ENCODE results near the gene IL1R2. TPM values are rescaled to one million over a fixed set of nuclear protein-coding genes. Genes with fewer than 3 reads are reported as not detected.

Gene IL1R2
- total and polyA plus RNA-seq, 2 donors from 2014 or later, result 11.2 to 20.0 TPM

DNA sequence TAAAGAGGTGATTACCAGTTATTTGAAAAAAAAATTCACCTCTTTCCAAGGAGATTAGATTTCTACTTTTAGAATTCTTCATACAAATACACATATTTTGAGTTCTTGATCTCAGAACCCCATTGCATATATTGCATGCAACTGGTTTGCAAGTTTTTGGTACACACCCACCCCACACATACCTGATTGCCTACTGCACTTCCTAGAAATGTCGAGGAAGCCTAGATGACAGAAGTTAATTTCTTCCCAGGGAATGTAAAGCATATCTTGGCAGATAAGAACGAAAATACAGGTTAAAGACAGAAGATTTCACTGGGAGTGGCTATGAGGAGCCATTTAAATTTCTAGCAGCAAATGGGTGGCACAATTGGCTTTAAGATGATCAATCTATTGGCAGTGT, 83.7 kb downstream of the IL1R2 start:
- DNase-seq (no peak), FAIRE-seq (no peak)
- TF ChIP-seq, protein P1, sequence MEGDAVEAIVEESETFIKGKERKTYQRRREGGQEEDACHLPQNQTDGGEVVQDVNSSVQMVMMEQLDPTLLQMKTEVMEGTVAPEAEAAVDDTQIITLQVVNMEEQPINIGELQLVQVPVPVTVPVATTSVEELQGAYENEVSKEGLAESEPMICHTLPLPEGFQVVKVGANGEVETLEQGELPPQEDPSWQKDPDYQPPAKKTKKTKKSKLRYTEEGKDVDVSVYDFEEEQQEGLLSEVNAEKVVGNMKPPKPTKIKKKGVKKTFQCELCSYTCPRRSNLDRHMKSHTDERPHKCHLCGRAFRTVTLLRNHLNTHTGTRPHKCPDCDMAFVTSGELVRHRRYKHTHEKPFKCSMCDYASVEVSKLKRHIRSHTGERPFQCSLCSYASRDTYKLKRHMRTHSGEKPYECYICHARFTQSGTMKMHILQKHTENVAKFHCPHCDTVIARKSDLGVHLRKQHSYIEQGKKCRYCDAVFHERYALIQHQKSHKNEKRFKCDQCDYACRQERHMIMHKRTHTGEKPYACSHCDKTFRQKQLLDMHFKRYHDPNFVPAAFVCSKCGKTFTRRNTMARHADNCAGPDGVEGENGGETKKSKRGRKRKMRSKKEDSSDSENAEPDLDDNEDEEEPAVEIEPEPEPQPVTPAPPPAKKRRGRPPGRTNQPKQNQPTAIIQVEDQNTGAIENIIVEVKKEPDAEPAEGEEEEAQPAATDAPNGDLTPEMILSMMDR (IDR thresholded peaks at IDR 0.05; ENCODE audit: borderline replicate concordance, extremely low read depth, insufficient read depth), result no peak
- Histone ChIP-seq H3K4me1 (ENCODE audit: control insufficient read depth in 2 of 3, insufficient read depth in 2 of 3, low read depth in 1 of 3, low read length in 3 of 3) (peaks cover 0 to 2% (median 0%) of the 10 kb centered on the region in 3 donors), H3K4me3 (ENCODE audit: low read length in 3 of 3) (no peak overlapping the region), H3K9me3 (ENCODE audit: control insufficient read depth in 2 of 3, insufficient read depth in 1 of 3, low read length in 3 of 3) (no peaks in the 10 kb centered on the region), H3K36me3 (ENCODE audit: control insufficient read depth in 2 of 3, insufficient read depth in 3 of 3, low read length in 3 of 3) (no peaks in the 10 kb centered on the region), H3K9ac (ENCODE audit: low read length in 3 of 3) (no peak overlapping the region), H3K27me3 (ENCODE audit: control insufficient read depth, insufficient read depth, low read length) (no peaks in the 10 kb centered on the region), H3K27ac (ENCODE audit: low read depth in 2 of 2, low read length in 2 of 2) (no peak overlapping the region)
- intact Hi-C loops (cut with DNase I), result no loop called here

DNA sequence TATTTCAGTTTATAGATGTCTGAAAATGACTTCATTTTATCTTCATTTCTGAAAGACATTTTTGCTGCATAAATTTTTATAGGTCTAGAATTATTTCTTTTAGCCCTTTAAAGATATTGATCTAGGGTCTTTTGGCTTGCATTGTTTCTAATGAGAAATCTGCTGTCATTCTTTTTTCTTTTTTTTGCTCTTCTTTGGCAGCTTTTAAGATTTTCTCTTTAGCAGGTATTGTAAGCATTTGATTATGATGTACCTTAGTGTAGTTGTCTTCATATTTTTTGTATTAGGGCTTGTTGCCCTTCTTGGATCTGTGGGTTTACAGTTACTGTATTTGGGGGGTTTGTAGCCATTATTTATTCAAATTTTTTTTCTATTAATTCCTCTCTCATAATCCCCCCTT, 84.8 kb downstream of the IL1R2 start:
- H3K9ac ChIP-seq (ENCODE audit: low read length in 3 of 3), result no peak overlapping the region
- TF ChIP-seq, protein P1 (IDR thresholded peaks at IDR 0.05; ENCODE audit: borderline replicate concordance, extremely low read depth, insufficient read depth), result no peak
- intact Hi-C loops (cut with DNase I), result no loop called here
- no peak for FAIRE-seq
- H3K27me3 ChIP-seq (ENCODE audit: control insufficient read depth, insufficient read depth, low read length), result no peaks in the 10 kb centered on the region
- no peak overlapping the region for H3K4me3 ChIP-seq (ENCODE audit: low read length in 3 of 3)
- H3K36me3 ChIP-seq (ENCODE audit: control insufficient read depth in 2 of 3, insufficient read depth in 3 of 3, low read length in 3 of 3), result no peaks in the 10 kb centered on the region
- no peaks in the 10 kb centered on the region for H3K9me3 ChIP-seq (ENCODE audit: control insufficient read depth in 2 of 3, insufficient read depth in 1 of 3, low read length in 3 of 3)
- no peaks in the 10 kb centered on the region for H3K4me1 ChIP-seq (ENCODE audit: control insufficient read depth in 2 of 3, insufficient read depth in 2 of 3, low read depth in 1 of 3, low read length in 3 of 3)
- DNase-seq, result no peak
- H3K27ac ChIP-seq (ENCODE audit: low read depth in 2 of 2, low read length in 2 of 2), result no peak overlapping the region

Other genes starting within 250 kb of the IL1R2 start
- 95.9 TPM for gene IL1R1, start 150.8 kb downstream of the IL1R2 start, total RNA-seq
- 24.6 TPM for gene IL1R1, start 150.8 kb downstream of the IL1R2 start, polyA plus RNA-seq (ENCODE audit: insufficient read depth, low read depth, low replicate concordance)
- gene IL1RL2, start 195.1 kb downstream of the IL1R2 start, total RNA-seq, result 1.4 TPM
- gene IL1RL2, start 195.1 kb downstream of the IL1R2 start, polyA plus RNA-seq (ENCODE audit: insufficient read depth, low read depth, low replicate concordance), result 1.8 TPM

Measured in kidney (tissue), 14 donors.